ENCODE measurements around the gene MAOB.

The MAOB gene

GRCh38 chrX:43718081-43718480, 164.2 kb downstream of the MAOB start:
- no peak for DNase-seq (ENCODE audit: low spot score)
- no peak for TF ChIP-seq CTCF (IDR thresholded peaks at IDR 0.05; ENCODE audit: extremely low read depth, insufficient read depth, missing control alignments)
- in situ Hi-C loops (cut with MboI; ENCODE audit: low pct_unique_long_range_greater_than_20kb, low sequenced_read_pairs, unreplicated experiment) = no loop called here

- no peak for DNase-seq (ENCODE audit: low spot score)
- in situ Hi-C loops (cut with MboI; ENCODE audit: low pct_unique_long_range_greater_than_20kb, low sequenced_read_pairs, unreplicated experiment) = no loop called here
- TF ChIP-seq CTCF (IDR thresholded peaks at IDR 0.05; ENCODE audit: extremely low read depth, insufficient read depth, missing control alignments) = no peak
Measured at GRCh38 chrX:43717161-43717560, 165.1 kb downstream of the MAOB start.

DNA sequence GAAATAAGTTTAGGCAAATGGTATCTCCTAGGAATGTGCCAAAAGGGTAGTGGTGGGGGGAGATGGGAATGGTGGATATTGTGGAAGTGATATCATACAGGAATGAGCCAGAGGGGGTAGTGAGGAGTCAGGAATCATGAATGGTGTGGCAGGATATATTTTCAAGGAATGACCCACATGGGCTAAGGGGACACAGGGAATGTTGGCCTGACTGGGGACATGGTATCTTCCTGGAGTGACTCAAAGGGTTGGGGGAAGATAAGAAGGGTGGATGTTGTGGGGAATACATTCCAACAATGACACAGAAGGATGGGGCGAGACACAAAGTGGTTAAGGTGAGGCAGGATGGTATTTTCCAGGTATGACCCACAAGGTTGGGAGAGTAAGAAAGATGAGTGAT, 165.6 kb downstream of the MAOB start:
- in situ Hi-C loops (cut with MboI; ENCODE audit: low pct_unique_long_range_greater_than_20kb, low sequenced_read_pairs, unreplicated experiment) = no loop called here
- no peak for DNase-seq (ENCODE audit: low spot score)
- no peak for TF ChIP-seq CTCF (IDR thresholded peaks at IDR 0.05; ENCODE audit: extremely low read depth, insufficient read depth, missing control alignments)
